ENCODE measurements around the gene HNRNPLL.
"Not testable (repeated sequence)": the region's sequence is repeated elsewhere in the genome, so short reads cannot be mapped to it uniquely, and the experiment has no call there.

The HNRNPLL gene

GRCh38 chr2:38556006-38556801 lies 46.5 kb downstream of the HNRNPLL start:
- no peak for DNase-seq (ENCODE audit: low read depth in 2 of 2, low spot score in 1 of 2)

GRCh38 chr2:38554973-38555595 lies 47.6 kb downstream of the HNRNPLL start:
- no peak for DNase-seq (ENCODE audit: low read depth in 2 of 2, low spot score in 1 of 2)

GRCh38 chr2:38553554-38553953 lies 49.2 kb downstream of the HNRNPLL start:
- no peak for DNase-seq (ENCODE audit: low read depth in 2 of 2, low spot score in 1 of 2)

GRCh38 chr2:38552259-38552658 lies 50.5 kb downstream of the HNRNPLL start:
- DNase-seq (ENCODE audit: low read depth in 2 of 2, low spot score in 1 of 2), result no peak

- DNase-seq (ENCODE audit: low read depth in 2 of 2, low spot score in 1 of 2), result no peak
Observed at GRCh38 chr2:38551746-38552145, 51.0 kb downstream of the HNRNPLL start.

- DNase-seq (ENCODE audit: low read depth in 2 of 2, low spot score in 1 of 2), result no peak
Observed at GRCh38 chr2:38551171-38551570, 51.6 kb downstream of the HNRNPLL start.

GRCh38 chr2:38549851-38550250 lies 52.9 kb downstream of the HNRNPLL start:
- DNase-seq (ENCODE audit: low read depth in 2 of 2, low spot score in 1 of 2), result no peak

GRCh38 chr2:38549071-38549704 lies 53.5 kb downstream of the HNRNPLL start:
- no peak for DNase-seq (ENCODE audit: low read depth in 2 of 2, low spot score in 1 of 2)

- DNase-seq (ENCODE audit: low read depth in 2 of 2, low spot score in 1 of 2), result no peak
Observed at GRCh38 chr2:38547791-38548190, 54.9 kb downstream of the HNRNPLL start.

- no peak for DNase-seq (ENCODE audit: low read depth in 2 of 2, low spot score in 1 of 2)
Observed at GRCh38 chr2:38546585-38546984, 56.1 kb downstream of the HNRNPLL start.

GRCh38 chr2:38546064-38546463 lies 56.7 kb downstream of the HNRNPLL start:
- no peak for DNase-seq (ENCODE audit: low read depth in 2 of 2, low spot score in 1 of 2)

GRCh38 chr2:38542248-38542631 lies 60.5 kb downstream of the HNRNPLL start:
- DNase-seq (ENCODE audit: low read depth in 2 of 2, low spot score in 1 of 2), result not testable (repeated sequence)

- DNase-seq (ENCODE audit: low read depth in 2 of 2, low spot score in 1 of 2), result no peak
Observed at GRCh38 chr2:38540580-38541286, 62.0 kb downstream of the HNRNPLL start.

- DNase-seq (ENCODE audit: low read depth in 2 of 2, low spot score in 1 of 2), result no peak
Observed at GRCh38 chr2:38539086-38539485, 63.6 kb downstream of the HNRNPLL start.

- no peak for DNase-seq (ENCODE audit: low read depth in 2 of 2, low spot score in 1 of 2)
Observed at GRCh38 chr2:38537937-38538525, 64.7 kb downstream of the HNRNPLL start.

GRCh38 chr2:38537296-38537695 lies 65.4 kb downstream of the HNRNPLL start:
- DNase-seq (ENCODE audit: low read depth in 2 of 2, low spot score in 1 of 2), result not testable (repeated sequence)

GRCh38 chr2:38535744-38536506 lies 66.8 kb downstream of the HNRNPLL start:
- peak; percentile 45 to 57 for DNase-seq (ENCODE audit: low read depth in 2 of 2, low spot score in 1 of 2)

- no peak for DNase-seq (ENCODE audit: low read depth in 2 of 2, low spot score in 1 of 2)
Observed at GRCh38 chr2:38535404-38535743, 67.4 kb downstream of the HNRNPLL start.

GRCh38 chr2:38534746-38535403 lies 67.9 kb downstream of the HNRNPLL start:
- no peak for DNase-seq (ENCODE audit: low read depth in 2 of 2, low spot score in 1 of 2)
